NCI-H524 treated with DMSO at 0.1 percent for 48 hours (cell line): ENCODE measurements around the gene NETO1.

ENCODE experiments used
- DNase-seq: peaks from one replicate; lab custom pipeline; 2025; lab: John Stamatoyannopoulos, UW

NETO1 gene

DNA sequence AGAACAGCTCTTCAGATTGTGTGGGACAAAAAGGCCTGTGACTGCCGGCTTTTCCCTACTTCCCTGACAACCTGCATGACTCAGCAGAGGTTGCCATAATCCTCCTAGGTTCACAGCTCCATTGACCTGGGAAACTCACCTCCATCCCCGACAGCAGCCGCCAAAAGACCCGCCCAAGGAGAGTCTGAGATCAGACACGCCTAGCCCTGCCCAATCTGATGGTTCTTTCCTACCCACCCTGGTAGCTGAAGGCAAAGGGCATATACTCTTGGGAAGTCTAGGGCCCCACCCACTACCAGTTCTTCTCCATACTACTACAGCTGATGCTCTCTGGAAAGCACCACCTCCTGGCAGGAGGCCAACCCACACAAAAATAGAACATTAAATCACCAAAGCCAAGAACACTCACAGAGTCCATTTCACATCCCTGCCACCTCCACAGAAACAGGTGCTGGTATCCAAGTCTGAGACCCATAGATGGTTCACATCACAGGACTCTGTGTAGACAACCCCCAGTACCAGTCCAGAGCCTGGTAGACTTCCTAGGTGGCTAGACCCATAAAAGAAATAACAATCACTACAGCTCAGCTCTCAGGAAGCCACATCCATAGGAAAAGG, 140.6 kb downstream of the NETO1 start:
- no peak for DNase-seq

DNA sequence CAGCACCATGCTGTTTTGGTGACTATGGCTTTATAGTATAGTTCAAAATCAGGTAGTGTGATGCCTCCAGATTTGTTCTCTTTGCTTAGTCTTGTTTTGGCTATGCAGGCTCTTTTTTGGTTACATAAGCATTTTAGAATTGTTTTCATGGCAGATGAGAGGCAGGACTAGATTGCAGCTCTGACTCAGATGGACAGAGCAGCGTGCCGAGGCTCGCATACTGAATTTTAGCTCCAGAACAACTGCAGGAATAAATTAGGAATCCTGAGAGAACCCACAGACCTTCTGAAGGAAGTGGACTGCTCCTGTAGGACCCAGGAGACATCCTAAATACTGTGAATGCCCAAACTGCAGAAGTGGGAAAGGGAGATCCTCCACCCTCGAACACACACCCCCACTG, 141.6 kb downstream of the NETO1 start:
- DNase-seq = no peak

DNA sequence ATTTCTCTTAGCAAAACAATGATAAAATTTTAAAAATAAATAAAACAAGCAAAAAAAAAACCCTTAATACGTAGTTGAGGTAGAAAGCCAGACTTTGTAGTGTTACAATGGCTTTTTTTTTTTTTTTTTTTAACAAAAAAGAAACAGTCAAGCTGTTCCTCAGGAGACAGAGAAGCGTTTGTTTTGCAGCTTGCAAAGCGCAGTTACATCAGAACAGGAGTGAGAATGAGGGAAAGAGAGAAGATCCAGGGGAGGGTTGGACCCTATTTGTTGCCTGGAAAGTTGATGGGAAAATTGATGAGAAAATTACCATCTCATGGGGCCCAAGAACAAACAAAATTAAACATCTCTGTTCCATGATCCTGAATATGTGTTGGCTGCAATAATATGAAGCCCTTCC, 146.5 kb downstream of the NETO1 start:
- DNase-seq = no peak

DNA sequence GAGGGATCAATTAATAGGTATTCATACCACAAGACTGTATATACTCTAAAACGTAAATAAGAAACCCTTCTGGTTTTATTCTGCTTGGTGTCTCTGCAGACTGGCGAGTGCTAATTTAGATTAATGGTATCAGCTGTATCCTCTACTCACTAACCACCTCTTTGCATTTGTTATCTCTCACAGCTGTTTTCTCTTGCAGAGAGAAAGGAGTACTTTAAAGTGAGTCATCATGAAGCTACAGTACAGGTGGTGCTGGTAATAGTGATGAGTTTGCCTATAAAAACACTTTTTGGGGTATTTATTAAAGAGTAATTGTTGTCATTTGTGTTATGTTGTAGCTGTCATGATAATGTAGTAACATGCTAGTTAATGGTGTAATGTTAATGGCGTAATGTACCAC, 147.7 kb downstream of the NETO1 start:
- DNase-seq = no peak

DNA sequence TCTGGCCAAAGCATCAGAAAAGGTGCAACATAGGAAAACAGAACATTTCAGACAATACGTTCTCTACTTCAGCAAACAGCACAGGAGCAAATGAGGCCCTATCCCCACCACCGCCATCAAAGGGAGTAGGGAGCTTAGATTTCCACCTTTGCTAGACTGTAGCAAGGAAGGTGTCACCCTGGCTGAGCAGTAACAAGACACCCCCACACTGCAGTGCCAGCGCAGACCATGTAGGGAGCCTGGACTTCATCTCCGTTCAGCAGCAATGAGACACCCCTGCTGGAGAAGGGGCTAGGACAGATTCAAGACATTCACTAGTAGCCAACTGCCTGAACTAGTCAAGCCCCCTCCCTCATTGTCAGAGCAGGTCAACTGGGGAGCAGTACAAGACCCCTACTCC, 163.6 kb downstream of the NETO1 start:
- no peak for DNase-seq

DNA sequence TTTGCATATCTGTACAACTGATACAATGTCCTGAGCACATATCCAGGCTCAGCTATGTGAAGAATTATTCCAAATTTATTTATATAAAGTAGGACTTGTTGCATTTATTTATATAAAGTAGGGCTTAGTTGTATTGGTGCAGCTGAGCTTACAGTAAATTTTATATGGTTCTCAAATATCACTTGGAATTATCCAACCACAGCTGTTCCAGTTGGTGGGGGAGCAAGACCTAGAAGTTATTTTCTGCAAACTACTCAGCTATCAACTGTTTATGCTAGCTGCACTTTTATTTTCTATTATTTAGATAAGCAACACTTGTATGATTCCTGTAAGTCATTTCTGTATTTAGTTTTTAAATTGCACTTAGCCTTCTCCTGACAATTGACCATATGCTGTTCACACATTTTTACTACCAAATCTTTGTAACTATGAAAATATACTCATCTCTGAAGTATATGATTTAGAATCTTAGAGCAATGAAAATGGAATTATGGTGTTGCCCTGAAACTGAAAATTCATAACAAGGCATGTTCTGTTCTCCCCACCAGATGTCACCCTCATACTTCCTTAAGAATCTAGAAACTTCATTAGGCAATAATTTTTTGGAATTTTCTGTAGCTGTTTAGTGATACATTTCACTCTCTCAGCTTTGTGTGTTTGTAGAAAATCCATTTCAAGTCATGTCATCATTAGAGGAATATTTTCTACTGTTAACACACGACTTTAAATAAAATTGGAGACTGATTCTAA, 166.7 kb downstream of the NETO1 start:
- no peak for DNase-seq

DNA sequence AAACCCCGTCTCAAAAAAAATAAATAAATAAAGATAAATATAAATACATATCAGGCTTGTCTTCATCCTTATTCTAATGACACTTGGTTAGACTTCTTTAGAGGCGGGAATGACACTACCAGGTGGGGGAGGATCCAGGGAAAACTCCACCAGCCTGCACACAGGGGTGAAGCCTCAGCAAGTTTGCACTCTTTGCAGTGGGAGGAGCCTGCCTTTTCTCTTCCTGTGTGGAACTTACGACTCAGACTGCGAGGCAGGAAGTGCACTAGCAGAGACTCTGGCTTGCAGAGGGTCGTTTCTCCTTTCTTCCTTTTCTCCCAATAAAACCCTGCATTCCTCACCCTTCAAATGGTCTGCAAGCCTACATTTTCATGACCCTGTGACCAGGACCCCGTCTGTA, 170.1 kb downstream of the NETO1 start:
- DNase-seq = no peak

DNA sequence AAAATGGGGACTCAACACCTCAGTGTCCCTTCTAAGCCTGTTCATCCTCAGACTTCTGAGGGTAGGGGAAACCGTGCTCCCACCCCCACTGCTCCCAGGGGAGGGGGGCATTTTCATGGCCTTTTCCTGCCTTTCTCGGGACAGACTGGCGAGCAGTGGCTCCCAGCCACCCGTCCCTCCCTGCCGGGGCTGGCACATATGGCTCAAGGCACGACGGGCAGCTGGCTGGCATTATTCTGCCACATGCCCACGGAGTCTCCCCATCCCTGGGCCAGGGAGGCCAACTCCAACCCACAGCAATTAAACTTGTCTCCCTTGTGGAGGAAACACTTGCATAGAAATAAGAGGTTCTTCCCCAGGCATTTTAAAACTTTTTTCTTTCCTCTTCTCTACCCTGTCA, 175.2 kb downstream of the NETO1 start:
- no peak for DNase-seq
